Pancreas (tissue), 10 donors: ENCODE results near the gene KCNMA1. TPM values are rescaled to one million over a fixed set of nuclear protein-coding genes. Genes with fewer than 3 reads are reported as not detected.

Experiments used
- ATAC-seq, 4 donors: fragments of 200-7000 bp; cut with Tn5 transposase; one replicate each; pipeline versions ENCODE4 v1.8.0 to v1.9.1; 2020; ENCODE audit warnings: mild to moderate bottlenecking in 4 of 4, moderate library complexity in 4 of 4
- DNase-seq, 6 donors: peaks; one replicate each; pipeline ENCODE4 v3.0.0-alpha.2; 2020
- FAIRE-seq: peaks from 2 replicates; lab custom pipeline; 2012; peaks lifted over from hg19 to GRCh38; lab: Jason Lieb, UNC
- H3K27ac ChIP-seq, 4 donors: fragments of 200-600 bp; sonication (generic); 1 replicate in 3 of 4; 2 replicates in 1 of 4; pipeline versions ENCODE4 v1.5.0 to v1.8.0; 2020
- H3K27me3 ChIP-seq, 4 donors: fragments of 200-600 bp; one replicate each; pipeline ENCODE4 v1.8.0; 2021
- H3K36me3 ChIP-seq, 3 donors: fragments of 200-600 bp; sonication (generic) in 1 of 3; one replicate each; pipeline versions ENCODE4 v1.5.0 to v1.8.0; 2020 to 2021
- H3K4me1 ChIP-seq, 3 donors: fragments of 200-600 bp; one replicate each; pipeline ENCODE4 v1.8.0; 2021
- H3K4me3 ChIP-seq, 4 donors: fragments of 200-600 bp; sonication (generic) in 2 of 4; one replicate each; pipeline versions ENCODE4 v1.5.0 to v1.8.0; 2020 to 2021
- H3K9me3 ChIP-seq, 4 donors: fragments of 200-600 bp; one replicate each; pipeline ENCODE4 v1.8.0; 2021
- WGBS, 2 donors: extraction: QIAGEN DNeasy Blood & Tissue Kit; methylation state at CpG; one replicate each; pipeline ENCODE4 v1.1.7; 2013; 5-methylcytosine and 5-hydroxymethylcytosine counted together
- intact Hi-C, 3 donors: fragments of 100-400 bp; cut with DNase I; formaldehyde crosslinking; loops; one replicate each; pipeline versions ENCODE4 v1.11.1 to v1.14.2; 2022
- polyA plus RNA-seq, 2 donors: library from polyadenylated mRNA; stranded (reverse); fragments of 200-250 nt; gene quantifications; one replicate each; pipeline ENCODE4 v1.2.3, GENCODE V29; 2013
- total RNA-seq, 6 donors: library from RNA; stranded (reverse); fragmentation: NEBNext Ultra II Directional in 4 of 6; extraction: Animal tissue kit (Norgen Biotek cat#: 25700) in 4 of 6; gene quantifications; one replicate each; pipeline versions ENCODE4 v1.2.1 to v1.2.4, GENCODE V29; 2021 to 2023
- TF ChIP-seq, protein P1 (sequence below), 4 donors: fragments of 200-600 bp; sonication (generic) in 3 of 4; IDR thresholded peaks; one replicate each; pipeline versions ENCODE4 v1.5.0 to v1.8.0; 2021; ENCODE audit warnings: antibody characterized with exemption in 4 of 4
- donor health status: healthy with polysubstance abuse.
- donor health status: DM: no; HTN: no; CAD: no; lungs with moderate emphysema.
- donor health status: DM: no; HTN: no; CAD: no.
- donor health status: control.
- donor health status: control.
- donor health status: Bipolar disorder and iron deficiency.
- donor health status: DM: yes; HTN: yes; CAD: no.
- donor health status: DM: no; HTN: no; CAD: no.
- donor health status: DM: no; HTN: no; CAD: no.
- donor health status: DM: yes; HTN: yes; CAD: no.

The KCNMA1 gene
- total and polyA plus RNA-seq, 8 donors = 3.5 to 19.4 (median 9.3) TPM

DNA sequence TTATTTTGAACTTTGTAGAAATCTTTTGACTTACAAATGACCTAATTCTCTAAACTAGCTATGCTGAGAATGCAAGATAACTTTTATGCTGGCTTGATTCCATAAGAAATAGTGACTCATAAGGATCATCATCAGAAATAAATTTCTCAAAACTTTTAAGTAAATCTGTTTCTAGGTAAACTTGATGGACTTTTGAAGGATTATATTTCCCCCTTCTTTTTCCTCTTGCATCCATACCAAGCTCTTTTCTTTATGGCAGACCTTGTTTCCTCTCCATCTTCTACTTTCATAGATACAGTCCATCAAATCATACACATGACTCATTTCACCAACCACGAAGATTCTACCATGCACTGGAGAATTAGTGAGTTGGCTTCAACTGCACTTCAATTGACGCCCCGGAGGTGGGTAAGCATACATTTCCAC, 336.3 kb downstream of the KCNMA1 start:
- H3K9me3 ChIP-seq = no peaks in the 10 kb centered on the region
- TF ChIP-seq, protein P1, sequence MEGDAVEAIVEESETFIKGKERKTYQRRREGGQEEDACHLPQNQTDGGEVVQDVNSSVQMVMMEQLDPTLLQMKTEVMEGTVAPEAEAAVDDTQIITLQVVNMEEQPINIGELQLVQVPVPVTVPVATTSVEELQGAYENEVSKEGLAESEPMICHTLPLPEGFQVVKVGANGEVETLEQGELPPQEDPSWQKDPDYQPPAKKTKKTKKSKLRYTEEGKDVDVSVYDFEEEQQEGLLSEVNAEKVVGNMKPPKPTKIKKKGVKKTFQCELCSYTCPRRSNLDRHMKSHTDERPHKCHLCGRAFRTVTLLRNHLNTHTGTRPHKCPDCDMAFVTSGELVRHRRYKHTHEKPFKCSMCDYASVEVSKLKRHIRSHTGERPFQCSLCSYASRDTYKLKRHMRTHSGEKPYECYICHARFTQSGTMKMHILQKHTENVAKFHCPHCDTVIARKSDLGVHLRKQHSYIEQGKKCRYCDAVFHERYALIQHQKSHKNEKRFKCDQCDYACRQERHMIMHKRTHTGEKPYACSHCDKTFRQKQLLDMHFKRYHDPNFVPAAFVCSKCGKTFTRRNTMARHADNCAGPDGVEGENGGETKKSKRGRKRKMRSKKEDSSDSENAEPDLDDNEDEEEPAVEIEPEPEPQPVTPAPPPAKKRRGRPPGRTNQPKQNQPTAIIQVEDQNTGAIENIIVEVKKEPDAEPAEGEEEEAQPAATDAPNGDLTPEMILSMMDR (IDR thresholded peaks at IDR 0.05) = no peak
- intact Hi-C loops = no loop called here
- no peaks in the 10 kb centered on the region for H3K27me3 ChIP-seq
- FAIRE-seq (no peak), DNase-seq (no peak), ATAC-seq (no peak)
- no peaks in the 10 kb centered on the region for H3K36me3 ChIP-seq
- H3K4me1 ChIP-seq = no peaks in the 10 kb centered on the region
- no peak overlapping the region for H3K27ac ChIP-seq
- WGBS, 2 donors = 85 to 92% methylated on average over 3 of the region's 3 CpGs
- no peak overlapping the region for H3K4me3 ChIP-seq

DNA sequence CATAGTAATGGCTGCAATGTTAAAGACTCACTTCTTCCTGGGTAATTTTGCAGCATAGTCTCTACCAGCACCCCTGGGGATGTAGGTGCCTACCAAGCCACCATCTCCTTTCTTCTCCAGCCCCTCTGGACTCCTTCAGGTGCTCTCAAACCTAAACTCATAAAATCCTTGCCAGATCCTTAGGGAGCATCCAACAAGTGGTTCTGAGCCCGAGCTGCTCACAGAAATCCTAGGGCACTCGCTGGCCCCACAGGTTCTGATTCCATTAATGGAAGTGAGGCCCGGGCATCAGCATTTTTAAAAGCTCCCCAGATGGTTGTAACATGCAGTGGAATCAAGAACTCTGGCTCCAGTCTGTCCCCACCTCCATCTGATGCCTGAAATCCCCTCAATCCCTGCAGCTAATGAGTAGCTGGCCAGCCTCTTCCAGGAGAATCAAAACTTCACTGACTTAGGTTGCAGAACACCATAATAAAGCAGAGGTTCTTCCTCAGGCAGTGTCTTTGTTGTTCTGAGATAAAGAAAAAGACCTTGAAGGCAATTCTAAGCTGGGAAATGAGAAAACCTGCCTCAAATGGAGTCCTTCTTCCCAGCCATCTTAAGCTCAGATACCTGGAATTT, 336.8 kb downstream of the KCNMA1 start:
- no peak overlapping the region for H3K4me3 ChIP-seq
- DNase-seq (no peak), FAIRE-seq (no peak), ATAC-seq (no peak)
- intact Hi-C loops = no loop called here
- no peak overlapping the region for H3K27ac ChIP-seq
- H3K27me3 ChIP-seq = no peaks in the 10 kb centered on the region
- no peaks in the 10 kb centered on the region for H3K9me3 ChIP-seq
- no peaks in the 10 kb centered on the region for H3K4me1 ChIP-seq
- no peaks in the 10 kb centered on the region for H3K36me3 ChIP-seq
- 90 to 92% methylated on average over 3 of the region's 3 CpGs for WGBS, 2 donors
- TF ChIP-seq, protein P1 (IDR thresholded peaks at IDR 0.05) = no peak

DNA sequence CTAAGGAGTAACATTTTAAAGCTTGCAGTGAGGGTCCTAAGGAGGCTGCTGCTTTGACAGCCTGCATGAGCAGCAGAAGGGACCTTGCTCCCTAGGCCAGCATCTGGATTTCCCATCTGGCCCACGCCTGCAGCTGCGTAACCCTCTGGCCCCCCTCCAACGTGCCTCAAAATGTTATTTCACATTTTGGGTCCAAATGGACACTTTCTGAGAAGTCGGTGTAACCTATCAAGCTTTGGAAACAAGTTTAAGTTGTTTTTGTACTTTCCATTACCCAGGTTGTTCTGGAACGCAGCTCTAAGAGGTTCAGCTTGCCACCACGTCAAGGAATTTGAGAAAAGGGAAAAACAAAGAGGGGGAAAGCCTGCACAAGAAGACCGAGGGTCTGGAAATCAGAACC, 338.3 kb downstream of the KCNMA1 start:
- Histone ChIP-seq H3K27ac (no peak overlapping the region), H3K27me3 (no peaks in the 10 kb centered on the region), H3K4me1 (no peaks in the 10 kb centered on the region), H3K4me3 (no peak overlapping the region), H3K36me3 (no peaks in the 10 kb centered on the region), H3K9me3 (no peaks in the 10 kb centered on the region)
- intact Hi-C loops = no loop called here
- no peak for DNase-seq
- TF ChIP-seq, protein P1 (IDR thresholded peaks at IDR 0.05) = no peak
- no peak for ATAC-seq
- 86 to 90% methylated on average over 7 of the region's 7 CpGs for WGBS, 2 donors
- FAIRE-seq = no peak

DNA sequence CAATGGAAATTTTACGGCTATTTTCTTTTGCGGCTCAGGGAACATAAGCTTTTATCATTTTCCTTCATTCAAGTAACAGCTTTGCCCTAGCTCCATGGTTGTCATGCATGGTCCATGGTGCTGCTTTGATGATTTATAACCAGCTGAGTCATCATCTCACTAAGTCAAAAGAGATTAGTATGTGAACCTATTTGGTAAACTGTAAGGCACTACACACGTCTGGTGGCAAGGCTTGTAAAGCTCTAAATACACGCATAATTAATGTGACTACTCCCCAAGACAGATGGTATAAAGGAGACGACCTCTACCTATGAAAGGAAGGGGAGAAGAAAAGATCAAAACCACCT, 340.2 kb downstream of the KCNMA1 start:
- WGBS, 2 donors = 59 to 61% methylated on average over 5 of the region's 5 CpGs
- TF ChIP-seq, protein P1 (IDR thresholded peaks at IDR 0.05) = no peak
- FAIRE-seq = no peak
- H3K4me1 ChIP-seq = no peaks in the 10 kb centered on the region
- no peak overlapping the region for H3K27ac ChIP-seq
- intact Hi-C loops = no loop called here
- no peak overlapping the region for H3K4me3 ChIP-seq
- H3K36me3 ChIP-seq = no peaks in the 10 kb centered on the region
- no peak for DNase-seq
- peak in 3 of 4 donors; percentile 61 to 64 (median 64) for ATAC-seq
- H3K9me3 ChIP-seq = no peaks in the 10 kb centered on the region
- no peaks in the 10 kb centered on the region for H3K27me3 ChIP-seq

DNA sequence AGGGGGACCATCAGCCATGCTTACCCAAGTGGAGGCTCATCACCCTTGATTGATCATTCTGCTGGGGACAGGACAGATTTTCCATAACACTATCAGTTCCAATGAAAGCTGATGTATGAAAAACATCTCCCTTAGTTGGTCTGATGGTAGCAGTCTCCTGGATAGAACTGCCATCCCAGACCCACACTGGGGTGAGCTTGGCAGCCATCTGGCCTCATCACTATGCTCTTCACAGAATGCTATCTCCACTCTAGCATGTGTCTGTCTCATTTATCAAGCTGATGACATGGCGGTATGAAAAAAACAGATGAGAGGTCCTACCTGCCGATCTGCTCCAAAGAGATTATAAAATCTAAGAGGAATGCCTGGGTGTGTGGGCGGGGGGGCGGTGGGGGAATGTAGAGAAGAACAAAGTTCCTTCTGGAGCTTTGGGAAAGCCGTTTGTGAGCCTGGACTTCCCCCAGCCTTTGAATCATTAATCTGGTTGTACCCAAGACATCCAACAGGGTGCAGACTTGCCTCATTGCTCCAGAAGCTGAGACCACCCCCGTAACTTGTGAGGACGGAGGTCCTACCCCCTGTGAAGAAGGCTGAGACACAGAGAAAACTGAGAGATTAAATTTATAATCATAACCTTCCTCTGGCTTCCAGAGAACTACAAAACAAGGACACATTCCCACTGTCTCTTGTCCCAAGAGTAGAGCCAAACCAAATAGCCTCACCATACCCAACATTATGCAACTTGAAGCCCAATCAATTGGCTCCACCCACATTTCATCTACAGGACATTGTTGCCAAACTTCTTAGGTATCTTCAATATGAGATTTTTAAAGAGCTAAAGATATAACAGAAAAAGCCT, 340.8 kb downstream of the KCNMA1 start:
- Histone ChIP-seq H3K4me3 (no peak overlapping the region), H3K36me3 (no peaks in the 10 kb centered on the region), H3K27me3 (no peaks in the 10 kb centered on the region), H3K4me1 (no peaks in the 10 kb centered on the region), H3K27ac (no peak overlapping the region), H3K9me3 (no peaks in the 10 kb centered on the region)
- intact Hi-C loops = no loop called here
- 40 to 41% methylated on average over 7 of the region's 7 CpGs for WGBS, 2 donors
- ATAC-seq (peak in 2 of 4 donors; percentile 48 to 61), FAIRE-seq (no peak), DNase-seq (no peak)
- TF ChIP-seq, protein P1 (IDR thresholded peaks at IDR 0.05) = no peak
